K562 (cell line): Measurements from ENCODE around the gene RETREG1. TPM values are rescaled to one million over a fixed set of nuclear protein-coding genes. Genes with fewer than 3 reads are reported as not detected.

Experiments
- ATAC-seq: fragments of 200-7000 bp; cut with Tn5 transposase; 3 replicates; pipeline ENCODE4 v1.9.1; 2020; ENCODE audit warnings: moderate library complexity
- BruUV-seq: library from RNA; stranded (reverse); fragments of 400-500 nt; replicated peaks from 2 replicates; lab custom pipeline; 2021; lab: Mats Ljungman, UMichigan
- CTCF ChIA-PET: fragments of 300-600 bp; formaldehyde crosslinking; extraction: SDS; loops from one replicate; lab custom pipeline; 2021; ENCODE audit warnings: low intra/inter-chr PET ratio; lab: Yijun Ruan, JAX
- POLR2A ChIA-PET: fragments of 300-600, 350-650 bp; sonication (Branson Sonifier 250); formaldehyde crosslinking; extraction: SDS; loops from one replicate; lab custom pipeline; 2021; ENCODE audit warnings: antibody characterized with exemption, inconsistent platforms; lab: Yijun Ruan, JAX
- DNase-seq, 4 experiments: peaks; one replicate each; pipeline versions ENCODE4 v3.0.0 to v3.0.0-alpha.2; 2011 to 2018; ENCODE audit warnings: low spot score in 3 of 4, mixed read lengths in 3 of 4; ENCODE audit errors: extremely low read depth in 1 of 4
- FAIRE-seq: peaks from 2 replicates; lab custom pipeline; 2011; peaks lifted over from hg19 to GRCh38; lab: Jason Lieb, UNC
- H2AFZ ChIP-seq: 2 replicates; pipeline ENCODE4 v1.6.0; 2011; ENCODE audit warnings: low read depth, low read length, control low read depth, inconsistent platforms
- H3K27ac ChIP-seq: fragments of 200-600 bp; 3 replicates; pipeline ENCODE4 v1.8.0; 2011; ENCODE audit warnings: low read depth, mild to moderate bottlenecking, control low read depth, inconsistent platforms, low read length, moderate library complexity, mixed read lengths; ENCODE audit errors: extremely low read depth
- H3K27me3 ChIP-seq, 2 experiments: fragments of 300-600 bp in 1 of 2; 2 replicates in 1 of 2; 3 replicates in 1 of 2; pipeline versions ENCODE4 v1.6.0 to v1.8.0; 2011; ENCODE audit warnings: inconsistent platforms in 2 of 2, low read length in 2 of 2, mild to moderate bottlenecking in 1 of 2, mixed read lengths in 1 of 2, moderate library complexity in 1 of 2; ENCODE audit not compliant: control insufficient read depth in 2 of 2, insufficient read depth in 2 of 2
- H3K36me3 ChIP-seq: fragments of 300-600 bp; 3 replicates; pipeline ENCODE4 v1.8.0; 2011; ENCODE audit warnings: mild to moderate bottlenecking, low read length, inconsistent platforms; ENCODE audit not compliant: control insufficient read depth, insufficient read depth
- H3K4me1 ChIP-seq, 2 experiments: fragments of 200-600 bp in 1 of 2; replicated peaks in 1 of 2; 2 replicates in 1 of 2; 3 replicates in 1 of 2; pipeline versions ENCODE4 v1.5.1 to v1.8.0; 2011; ENCODE audit warnings: inconsistent platforms in 2 of 2, low read length in 2 of 2, mild to moderate bottlenecking in 1 of 2, mixed read lengths in 1 of 2, moderate library complexity in 1 of 2; ENCODE audit not compliant: control insufficient read depth in 2 of 2, insufficient read depth in 2 of 2
- H3K4me2 ChIP-seq: 2 replicates; pipeline ENCODE4 v1.6.1; 2011; ENCODE audit warnings: low read length, control low read depth, inconsistent platforms, mixed read lengths; ENCODE audit not compliant: insufficient read depth
- H3K4me3 ChIP-seq: fragments of 200-600 bp; sonication (generic), shearing (Covaris generic); 2 replicates; pipeline ENCODE4 v1.5.1; 2016; ENCODE audit warnings: control low read depth, inconsistent platforms
- H3K79me2 ChIP-seq: fragments of 200-600 bp; 3 replicates; pipeline ENCODE4 v1.8.0; 2011; ENCODE audit warnings: low read length, inconsistent platforms; ENCODE audit not compliant: control insufficient read depth, insufficient read depth
- H3K9ac ChIP-seq, 2 experiments: 2 replicates each; pipeline versions ENCODE4 v1.6.0 to v1.6.1; 2011; ENCODE audit warnings: low read depth in 2 of 2, low read length in 2 of 2, control low read depth in 1 of 2, inconsistent platforms in 1 of 2, mild to moderate bottlenecking in 1 of 2, mixed read lengths in 1 of 2; ENCODE audit not compliant: insufficient read depth in 1 of 2
- H3K9me1 ChIP-seq: one replicate; pipeline ENCODE4 v1.6.0; 2011; ENCODE audit warnings: inconsistent platforms, mild to moderate bottlenecking, low read length, moderate library complexity; ENCODE audit not compliant: control insufficient read depth, insufficient read depth
- H3K9me3 ChIP-seq: replicated peaks from 2 replicates; pipeline ENCODE4 v1.5.1; 2011; ENCODE audit warnings: low read depth, low read length, inconsistent platforms; ENCODE audit not compliant: control insufficient read depth, insufficient read depth
- H4K20me1 ChIP-seq: replicated peaks from 2 replicates; pipeline ENCODE4 v1.6.1; 2011; ENCODE audit warnings: low read length, inconsistent platforms, mixed read lengths; ENCODE audit not compliant: control insufficient read depth, insufficient read depth
- CHD1 ChIP-seq: fragments of 200-600 bp; sonication (generic); IDR thresholded peaks from one replicate; pipeline ENCODE4 v1.6.1; 2012; ENCODE audit warnings: mild to moderate bottlenecking, moderate library complexity, low read length, inconsistent platforms
- CHD4 ChIP-seq: fragments of 200-600 bp; sonication (generic); IDR thresholded peaks from 3 replicates; pipeline ENCODE4 v1.6.1; 2012; ENCODE audit warnings: low read depth, mild to moderate bottlenecking, mixed read lengths, low read length, inconsistent platforms; ENCODE audit not compliant: insufficient read depth, insufficient replicate concordance, poor library complexity, severe bottlenecking
- ELF2 ChIP-seq: fragments of 250-450 bp; sonication (Bioruptor Pico); IDR thresholded peaks from 2 replicates; pipeline ENCODE4 v1.5.0; 2021; ENCODE audit warnings: mild to moderate bottlenecking
- ETS2 ChIP-seq: IDR thresholded peaks from 2 replicates; pipeline ENCODE4 v1.6.1; 2016; ENCODE audit warnings: borderline replicate concordance, missing genetic modification characterization, mild to moderate bottlenecking, moderate library complexity, missing compliant biosample characterization; ENCODE audit not compliant: poor library complexity, severe bottlenecking
- MED1 ChIP-seq: sonication (generic); formaldehyde crosslinking; IDR thresholded peaks from 2 replicates; pipeline ENCODE4 v1.8.1; 2023; ENCODE audit warnings: missing genetic modification reagents, borderline replicate concordance
- NCOA6 ChIP-seq: fragments of 450-650 bp; IDR thresholded peaks from 2 replicates; pipeline ENCODE4 v1.6.1; 2017; ENCODE audit warnings: mild to moderate bottlenecking
- SAFB ChIP-seq: fragments of 200-400 bp; formaldehyde crosslinking; IDR thresholded peaks from 2 replicates; pipeline ENCODE4 v1.6.1; 2017; ENCODE audit warnings: low read depth, low read length, borderline replicate concordance
- SIX5 ChIP-seq, 2 experiments: IDR thresholded peaks; 2 replicates each; pipeline ENCODE4 v1.6.1; 2011; ENCODE audit warnings: low read length in 2 of 2, borderline replicate concordance in 1 of 2, low read depth in 1 of 2, mild to moderate bottlenecking in 1 of 2, moderate library complexity in 1 of 2; ENCODE audit not compliant: insufficient read depth in 1 of 2
- SMAD2 ChIP-seq: fragments of 150-350 bp; IDR thresholded peaks from 2 replicates; pipeline ENCODE4 v1.6.1; 2014; ENCODE audit warnings: low read depth, mild to moderate bottlenecking, low read length
- ZNF263 ChIP-seq: sonication (generic); formaldehyde crosslinking; IDR thresholded peaks from 2 replicates; pipeline ENCODE4 v1.8.0; 2022; ENCODE audit warnings: mild to moderate bottlenecking, missing genetic modification reagents, borderline replicate concordance
- WGBS: fragments of 100-300 bp; shearing (Covaris generic); methylation state at CpG from one replicate; pipeline ENCODE4 v1.1.6; 2016; ENCODE audit warnings: low coverage, mixed read lengths; ENCODE audit not compliant: insufficient coverage; ENCODE audit errors: missing lambda C conversion rate; 5-methylcytosine and 5-hydroxymethylcytosine counted together
- in situ Hi-C: fragments of 300-500 bp; cut with MboI; formaldehyde crosslinking; loops from 4 replicates; pipeline ENCODE4 v1.15.0; 2018; ENCODE audit warnings: inconsistent platforms, mixed read lengths
- intact Hi-C: fragments of 100-400 bp; cut with micrococcal nuclease; formaldehyde crosslinking; loops from 2 replicates; pipeline ENCODE4 v1.14.2; 2022
- polyA plus RNA-seq, 8 experiments: library from polyadenylated mRNA; depleted of rRNA in 4 of 8; stranded (reverse) in 5 of 8; unstranded in 3 of 8; fragments of >200 nt; fragmentation: Nextera tagmentation in 2 of 8; fragmentation: Illumina TruSeq in 1 of 8; extraction: Ambion mirVana in 2 of 8; extraction: Trizol in 1 of 8; gene quantifications; 2 replicates each; pipeline versions ENCODE4 v1.2.1 to v1.2.3, GENCODE V29; 2011 to 2014; ENCODE audit warnings: inconsistent platforms in 1 of 8, missing spikeins in 1 of 8
- total RNA-seq, 7 experiments: library from RNA; depleted of rRNA in 6 of 7; stranded (reverse); fragments of >200 nt in 6 of 7; fragmentation: Illumina TruSeq in 2 of 7; extraction: Trizol in 2 of 7; gene quantifications; 2 replicates each; pipeline versions ENCODE4 v1.2.1 to v1.2.3, GENCODE V29; 2011 to 2021; ENCODE audit warnings: low replicate concordance in 1 of 7
- TF ChIP-seq, protein P1 (sequence below), 2 experiments: IDR thresholded peaks; 2 replicates each; pipeline ENCODE4 v1.6.1; 2011; ENCODE audit warnings: borderline replicate concordance in 1 of 2, control low read depth in 1 of 2, low read depth in 1 of 2, low read length in 1 of 2, mild to moderate bottlenecking in 1 of 2, mixed read lengths in 1 of 2, moderate library complexity in 1 of 2; ENCODE audit not compliant: insufficient read depth in 1 of 2, insufficient read length in 1 of 2, poor library complexity in 1 of 2, severe bottlenecking in 1 of 2; ENCODE audit errors: extremely low read depth in 1 of 2
- TF ChIP-seq, protein P2 (sequence below): fragments of 250-450 bp; sonication (Bioruptor Pico); IDR thresholded peaks from 2 replicates; pipeline ENCODE4 v1.4.0; 2020; ENCODE audit warnings: mild to moderate bottlenecking

Gene RETREG1
- total and polyA plus RNA-seq, 9 of the 15 experiments (the other 6 are each of a cell fraction or from before 2014, with no cell fraction given): 0.01 to 0.20 (median 0.08) TPM; not detected in 5

DNA sequence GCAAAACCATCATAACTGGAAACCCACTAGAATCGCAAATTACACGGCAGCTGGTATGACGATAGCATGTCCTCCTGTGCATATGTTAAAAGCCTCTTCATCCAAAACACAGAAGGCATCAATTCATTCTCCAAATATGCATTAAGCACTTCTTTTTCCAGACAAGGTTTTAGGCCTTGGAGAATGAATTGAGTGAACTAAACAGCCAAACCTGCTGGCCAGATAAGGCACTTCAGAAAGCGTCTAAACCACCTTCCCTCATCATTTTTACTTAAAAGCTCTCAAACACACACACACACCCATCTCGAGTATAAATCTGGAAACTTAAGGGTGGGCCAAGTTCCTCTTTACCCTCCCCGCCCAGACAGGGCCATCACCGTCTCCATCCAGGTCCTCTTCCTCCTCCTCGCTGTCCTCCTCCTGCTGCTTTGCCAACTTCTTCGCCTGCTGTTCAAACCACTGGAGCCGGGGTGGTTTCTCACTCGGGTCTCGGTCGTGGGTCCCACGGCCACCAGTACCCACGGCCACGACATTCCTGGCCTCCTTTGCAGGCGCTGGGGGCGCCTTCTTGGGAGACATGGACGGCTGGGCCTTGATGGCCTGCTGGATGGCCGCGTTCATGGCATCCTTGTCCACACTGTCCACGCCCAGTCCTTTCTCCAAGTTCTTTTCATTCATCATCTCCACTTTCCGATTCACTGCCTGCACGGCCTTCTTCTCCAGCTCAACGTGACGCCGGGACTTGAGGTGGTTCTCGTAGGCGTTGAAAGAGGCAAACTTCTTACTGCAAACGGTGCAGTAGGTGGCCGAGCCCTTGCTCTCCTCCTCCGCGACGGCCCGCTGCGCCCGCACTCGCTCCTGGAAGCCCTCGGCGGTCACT, 151.9 kb downstream of the RETREG1 start:
- peaks cover 59% of the 10 kb centered on the region for H3K79me2 ChIP-seq
- peak in 1 of 4 experiments; percentile 32 for DNase-seq
- under 1% methylated on average over 39 of the region's 40 CpGs for whole genome bisulfite sequencing
- TSS peak; percentile 72 for BruUV-seq
- FAIRE-seq: peak; percentile 29
- H3K36me3 ChIP-seq: peaks cover 44% of the 10 kb centered on the region
- H3K4me3 ChIP-seq: peak overlapping the region; percentile 84
- no peaks in the 10 kb centered on the region for H3K9me1 ChIP-seq
- peak overlapping the region; percentile 96 for H2AFZ ChIP-seq
- ChIA-PET POLR2A (interaction anchor here (0.7 to 1.4 kb wide), 3 partner anchors 9 to 63 kb away, joined by 3 to 7 read pairs (median 3); no protein-coding TSS in a partner anchor), CTCF (interaction anchor here (1.2 kb wide), 1 partner anchor 8 kb away, joined by 3 read pairs; no protein-coding TSS in a partner anchor)
- no peaks in the 10 kb centered on the region for H3K9me3 ChIP-seq
- in situ Hi-C loops: no loop called here
- H3K27ac ChIP-seq: peak overlapping the region; percentile 85
- H3K9ac ChIP-seq: peak overlapping the region; percentile 88 to 98
- H4K20me1 ChIP-seq: peaks cover 9% of the 10 kb centered on the region; the same call in 1 of the 2 replicates
- H3K4me2 ChIP-seq: peak overlapping the region; percentile 91
- peaks cover 13 to 18% of the 10 kb centered on the region in 2 experiments; a peak in 4 of 5 replicates for H3K4me1 ChIP-seq
- intact Hi-C loops: loop anchor here (2.0 kb wide), 1 partner anchor 46 kb away; no protein-coding TSS in a partner anchor
- peak; percentile 10 for ATAC-seq
- no peaks in the 10 kb centered on the region for H3K27me3 ChIP-seq
- TF ChIP-seq SIX5 (IDR thresholded peaks at IDR 0.05; ENCODE audit: borderline replicate concordance in 1 of 2, insufficient read depth in 1 of 2, low read depth in 1 of 2, low read length in 2 of 2): no peak
- no peak for TF ChIP-seq NCOA6
- TF ChIP-seq MED1 (CRISPR knock-in tag): no peak
- TF ChIP-seq ETS2 (tag): no peak
- no peak for TF ChIP-seq SAFB
- TF ChIP-seq, protein P1, sequence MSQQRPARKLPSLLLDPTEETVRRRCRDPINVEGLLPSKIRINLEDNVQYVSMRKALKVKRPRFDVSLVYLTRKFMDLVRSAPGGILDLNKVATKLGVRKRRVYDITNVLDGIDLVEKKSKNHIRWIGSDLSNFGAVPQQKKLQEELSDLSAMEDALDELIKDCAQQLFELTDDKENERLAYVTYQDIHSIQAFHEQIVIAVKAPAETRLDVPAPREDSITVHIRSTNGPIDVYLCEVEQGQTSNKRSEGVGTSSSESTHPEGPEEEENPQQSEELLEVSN (IDR thresholded peaks at IDR 0.05; ENCODE audit: borderline replicate concordance in 1 of 2, extremely low read depth in 1 of 2, insufficient read depth in 1 of 2, insufficient read length in 1 of 2, low read depth in 1 of 2, low read length in 1 of 2, poor library complexity in 1 of 2, severe bottlenecking in 1 of 2): no peak
- TF ChIP-seq ZNF263 (CRISPR knock-in tag): peak; percentile 92
- no peak for TF ChIP-seq SMAD2
- no peak for TF ChIP-seq ELF2 (CRISPR knock-in tag)
- TF ChIP-seq, protein P2, sequence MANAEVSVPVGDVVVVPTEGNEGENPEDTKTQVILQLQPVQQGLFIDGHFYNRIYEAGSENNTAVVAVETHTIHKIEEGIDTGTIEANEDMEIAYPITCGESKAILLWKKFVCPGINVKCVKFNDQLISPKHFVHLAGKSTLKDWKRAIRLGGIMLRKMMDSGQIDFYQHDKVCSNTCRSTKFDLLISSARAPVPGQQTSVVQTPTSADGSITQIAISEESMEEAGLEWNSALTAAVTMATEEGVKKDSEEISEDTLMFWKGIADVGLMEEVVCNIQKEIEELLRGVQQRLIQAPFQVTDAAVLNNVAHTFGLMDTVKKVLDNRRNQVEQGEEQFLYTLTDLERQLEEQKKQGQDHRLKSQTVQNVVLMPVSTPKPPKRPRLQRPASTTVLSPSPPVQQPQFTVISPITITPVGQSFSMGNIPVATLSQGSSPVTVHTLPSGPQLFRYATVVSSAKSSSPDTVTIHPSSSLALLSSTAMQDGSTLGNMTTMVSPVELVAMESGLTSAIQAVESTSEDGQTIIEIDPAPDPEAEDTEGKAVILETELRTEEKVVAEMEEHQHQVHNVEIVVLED: no peak
- TF ChIP-seq CHD1: peak; percentile 22
- TF ChIP-seq CHD4: no peak
